HCT116 (cell line): Measurements from ENCODE around the gene KRTAP5-4. TPM values are rescaled to one million over a fixed set of nuclear protein-coding genes. Genes with fewer than 3 reads are reported as not detected.

Experiments
- ATAC-seq: fragments of 200-7000 bp; cut with Tn5 transposase; 2 replicates; pipeline ENCODE4 v1.9.1; 2020; ENCODE audit warnings: mild to moderate bottlenecking, moderate library complexity
- BruUV-seq: library from RNA; stranded (reverse); fragments of 400-500 nt; replicated peaks from 2 replicates; lab custom pipeline; 2021; lab: Mats Ljungman, UMichigan
- CTCF ChIA-PET: fragments of 300-600 bp; sonication (Branson Sonifier 250); formaldehyde crosslinking; loops from one replicate; lab custom pipeline; 2021; ENCODE audit warnings: antibody characterized with exemption; lab: Charles Lee
- POLR2A ChIA-PET: fragments of 300-600, 350-600 bp; sonication (Branson Sonifier 250); formaldehyde crosslinking; loops from one replicate; lab custom pipeline; 2021; ENCODE audit warnings: antibody characterized with exemption; lab: Charles Lee
- RAD21 ChIA-PET, 2 experiments: fragments of 300-600 bp; sonication (Branson Sonifier 250); formaldehyde crosslinking; loops; one replicate each; lab custom pipeline; 2023; ENCODE audit warnings: low total read pairs in 2 of 2; ENCODE audit not compliant: uncharacterized antibody in 2 of 2, unreplicated experiment in 2 of 2, low non-redundant PET in 1 of 2; lab: Charles Lee
- DNase-seq: peaks from one replicate; pipeline ENCODE4 v3.0.0-alpha.2; 2010; ENCODE audit warnings: low read depth, low spot score
- H2AFZ ChIP-seq: fragments of 200-600 bp; shearing (Covaris generic), sonication (generic); 2 replicates; pipeline ENCODE4 v1.6.1; 2017; ENCODE audit warnings: low read depth, mixed run types, mixed read lengths, antibody characterized with exemption, low read length; ENCODE audit not compliant: poor library complexity, severe bottlenecking
- H3K27ac ChIP-seq: 2 replicates; pipeline ENCODE4 v1.5.1; 2012; ENCODE audit warnings: low read depth, low read length
- H3K27me3 ChIP-seq: fragments of 200-600 bp; sonication (generic); 2 replicates; pipeline ENCODE4 v1.6.1; 2016; ENCODE audit warnings: mixed run types, low read length, mixed read lengths; ENCODE audit not compliant: insufficient read depth
- H3K36me3 ChIP-seq, 2 experiments: fragments of 200-500 bp in 1 of 2; fragments of 200-600 bp in 1 of 2; sonication (Bioruptor generic) in 1 of 2; sonication (generic) in 1 of 2; 2 replicates each; pipeline versions ENCODE4 v1.5.1 to v1.6.1; 2014 to 2016; ENCODE audit warnings: low read length in 2 of 2, inconsistent platforms in 1 of 2, mixed read lengths in 1 of 2, mixed run types in 1 of 2; ENCODE audit not compliant: insufficient read depth in 2 of 2, control insufficient read depth in 1 of 2
- H3K4me1 ChIP-seq, 2 experiments: fragments of 200-600 bp in 1 of 2; sonication (generic) in 1 of 2; 2 replicates each; pipeline versions ENCODE4 v1.5.1 to v1.6.1; 2012 to 2017; ENCODE audit warnings: low read length in 2 of 2, inconsistent platforms in 1 of 2, mild to moderate bottlenecking in 1 of 2, mixed read lengths in 1 of 2, mixed run types in 1 of 2, moderate library complexity in 1 of 2; ENCODE audit not compliant: insufficient read depth in 2 of 2, control insufficient read depth in 1 of 2
- H3K4me2 ChIP-seq: fragments of 200-600 bp; sonication (generic); 2 replicates; pipeline ENCODE4 v1.6.1; 2017; ENCODE audit warnings: mixed run types, low read length, mixed read lengths
- H3K4me3 ChIP-seq, 2 experiments: fragments of 200-600 bp in 1 of 2; sonication (generic) in 1 of 2; replicated peaks in 1 of 2; 2 replicates each; pipeline ENCODE4 v1.5.1; 2011 to 2016; ENCODE audit warnings: low read length in 2 of 2, control low read depth in 1 of 2, low read depth in 1 of 2, mild to moderate bottlenecking in 1 of 2, mixed read lengths in 1 of 2, mixed run types in 1 of 2
- H3K79me2 ChIP-seq: fragments of 200-600 bp; sonication (generic); 2 replicates; pipeline ENCODE4 v1.6.1; 2017; ENCODE audit warnings: mild to moderate bottlenecking, mixed run types, low read length, moderate library complexity, mixed read lengths; ENCODE audit not compliant: insufficient read depth
- H3K9ac ChIP-seq: fragments of 200-600 bp; sonication (generic); 2 replicates; pipeline ENCODE4 v1.6.1; 2016; ENCODE audit warnings: low read length, mixed read lengths
- H3K9me2 ChIP-seq: fragments of 200-600 bp; sonication (generic), shearing (Covaris generic); 2 replicates; pipeline ENCODE4 v1.6.1; 2017; ENCODE audit warnings: mixed run types, mild to moderate bottlenecking, moderate library complexity; ENCODE audit not compliant: insufficient read depth
- H3K9me3 ChIP-seq, 2 experiments: fragments of 200-500 bp in 1 of 2; fragments of 200-600 bp in 1 of 2; sonication (Bioruptor generic) in 1 of 2; sonication (generic) in 1 of 2; 2 replicates each; pipeline ENCODE4 v1.6.1; 2014 to 2017; ENCODE audit warnings: low read length in 2 of 2, mixed read lengths in 2 of 2, inconsistent platforms in 1 of 2, low read depth in 1 of 2, mild to moderate bottlenecking in 1 of 2, mixed run types in 1 of 2, moderate library complexity in 1 of 2; ENCODE audit not compliant: control insufficient read depth in 1 of 2, insufficient read depth in 1 of 2
- H4K20me1 ChIP-seq: fragments of 200-600 bp; sonication (generic), shearing (Covaris generic); 2 replicates; pipeline ENCODE4 v1.6.1; 2017; ENCODE audit warnings: mixed run types, mild to moderate bottlenecking, moderate library complexity; ENCODE audit not compliant: insufficient read depth
- EGR1 ChIP-seq: IDR thresholded peaks from 2 replicates; pipeline ENCODE4 v1.6.1; 2012; ENCODE audit warnings: low read depth
- ELF1 ChIP-seq: IDR thresholded peaks from 2 replicates; pipeline ENCODE4 v1.6.1; 2012; ENCODE audit warnings: low read depth, borderline replicate concordance
- EZH2phosphoT487 ChIP-seq: fragments of 200-600 bp; IDR thresholded peaks from 2 replicates; pipeline ENCODE4 v1.6.1; 2018; ENCODE audit warnings: antibody characterized with exemption, borderline replicate concordance
- MAX ChIP-seq: IDR thresholded peaks from 2 replicates; pipeline ENCODE4 v1.6.1; 2012
- POLR2A ChIP-seq: IDR thresholded peaks from 2 replicates; pipeline ENCODE4 v1.7.0; 2011; ENCODE audit warnings: borderline replicate concordance; ENCODE audit not compliant: insufficient read depth, insufficient read length; ENCODE audit errors: extremely low read depth
- SIN3A ChIP-seq: IDR thresholded peaks from 2 replicates; pipeline ENCODE4 v1.6.1; 2012; ENCODE audit warnings: low read depth
- SP1 ChIP-seq: IDR thresholded peaks from 2 replicates; pipeline ENCODE4 v1.6.1; 2012; ENCODE audit warnings: low read depth
- SRF ChIP-seq: IDR thresholded peaks from 2 replicates; pipeline ENCODE4 v1.6.1; 2012; ENCODE audit warnings: low read depth
- TCF7L2 ChIP-seq: IDR thresholded peaks from 2 replicates; pipeline ENCODE4 v1.7.0; 2011; ENCODE audit warnings: borderline replicate concordance, inconsistent platforms; ENCODE audit not compliant: insufficient read depth, insufficient read length; ENCODE audit errors: extremely low read depth
- YY1 ChIP-seq: IDR thresholded peaks from 2 replicates; pipeline ENCODE4 v1.6.1; 2011; ENCODE audit warnings: low read length, low read depth, moderate library complexity, mild to moderate bottlenecking; ENCODE audit not compliant: insufficient replicate concordance; ENCODE audit errors: extremely low read depth
- ZBTB33 ChIP-seq: IDR thresholded peaks from 2 replicates; pipeline ENCODE4 v1.6.1; 2011; ENCODE audit warnings: mild to moderate bottlenecking, low read length, moderate library complexity; ENCODE audit not compliant: insufficient replicate concordance; ENCODE audit errors: extremely low read depth
- ZNF274 ChIP-seq: fragments of 200-500 bp; sonication (Bioruptor generic); IDR thresholded peaks from 2 replicates; pipeline ENCODE4 v1.6.1; 2014; ENCODE audit warnings: mild to moderate bottlenecking, low read depth, low read length, inconsistent platforms
- intact Hi-C: fragments of 100-400 bp; cut with micrococcal nuclease; formaldehyde crosslinking; loops from 2 replicates; pipeline ENCODE4 v1.10.0; 2022
- total RNA-seq: library from RNA; stranded (reverse); gene quantifications from one replicate; pipeline ENCODE4 v1.2.1, GENCODE V29; 2021; ENCODE audit not compliant: unreplicated experiment
- TF ChIP-seq, protein P1 (sequence below): IDR thresholded peaks from 2 replicates; pipeline ENCODE4 v1.6.1; 2012

KRTAP5-4 gene
- total RNA-seq, 1 experiment from 2014 or later, result not detected

DNA sequence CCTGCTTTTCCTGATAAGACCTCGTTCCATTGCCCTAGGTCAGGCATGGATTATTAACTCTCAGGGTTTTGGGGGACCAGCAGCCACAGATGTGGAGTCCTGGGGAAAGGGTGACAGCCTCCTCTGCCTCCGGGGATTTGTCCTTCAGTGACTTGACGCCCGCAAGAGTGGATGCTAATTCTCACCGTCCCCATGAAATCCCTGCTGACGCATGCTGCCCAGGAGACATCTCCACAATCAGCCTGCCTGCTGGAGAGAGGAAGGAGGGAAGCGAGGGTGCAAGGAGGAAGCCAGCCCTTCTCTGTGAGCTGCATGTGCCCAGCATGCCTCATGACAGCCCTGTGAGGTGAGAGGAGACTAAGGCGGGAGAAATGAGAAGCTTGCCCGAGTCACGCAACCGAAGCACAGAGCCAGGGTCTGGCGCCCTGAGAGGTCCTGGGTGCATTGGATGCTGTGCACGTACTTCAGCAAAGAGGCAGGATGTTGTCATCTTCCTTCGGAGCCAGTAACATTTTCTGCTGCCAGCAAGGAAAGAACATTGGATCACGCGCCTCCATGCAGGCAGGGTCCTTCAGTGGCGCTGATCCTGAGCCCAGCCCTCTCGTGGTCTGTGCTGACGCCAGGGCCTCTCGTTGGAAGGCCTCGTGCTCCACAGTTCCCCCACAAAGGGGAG is 47.7 kb upstream of the KRTAP5-4 start:
- no peaks in the 10 kb centered on the region for H3K4me1 ChIP-seq
- no peak for DNase-seq
- no peak overlapping the region for H3K4me3 ChIP-seq
- no peaks in the 10 kb centered on the region for H4K20me1 ChIP-seq
- ATAC-seq, result no peak
- ChIA-PET RAD21 (no interaction called here), CTCF (no interaction called here), POLR2A (no interaction called here)
- no peaks in the 10 kb centered on the region for H3K9me2 ChIP-seq
- BruUV-seq, result no TSS peak
- no peak overlapping the region for H3K9ac ChIP-seq
- TF ChIP-seq ZBTB33, result no peak
- TF ChIP-seq POLR2A, result no peak
- no peak for TF ChIP-seq YY1
- no peak for TF ChIP-seq SIN3A
- TF ChIP-seq MAX, result no peak
- no peak for TF ChIP-seq EGR1
- no peak for TF ChIP-seq EZH2phosphoT487
- TF ChIP-seq, protein P1, sequence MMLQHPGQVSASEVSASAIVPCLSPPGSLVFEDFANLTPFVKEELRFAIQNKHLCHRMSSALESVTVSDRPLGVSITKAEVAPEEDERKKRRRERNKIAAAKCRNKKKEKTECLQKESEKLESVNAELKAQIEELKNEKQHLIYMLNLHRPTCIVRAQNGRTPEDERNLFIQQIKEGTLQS, result no peak
- no peak for TF ChIP-seq SP1
- TF ChIP-seq SRF, result no peak
- TF ChIP-seq ZNF274, result no peak
- TF ChIP-seq ELF1, result no peak
- TF ChIP-seq TCF7L2, result no peak
- no peak overlapping the region for H2AFZ ChIP-seq
- no peak overlapping the region for H3K4me2 ChIP-seq
- no peaks in the 10 kb centered on the region for H3K9me3 ChIP-seq
- intact Hi-C loops, result no loop called here
- H3K79me2 ChIP-seq, result no peaks in the 10 kb centered on the region
- H3K36me3 ChIP-seq, result no peaks in the 10 kb centered on the region
- H3K27me3 ChIP-seq, result peaks cover 34% of the 10 kb centered on the region; the same call in 1 of the 2 replicates
- H3K27ac ChIP-seq, result no peak overlapping the region
